22Rv1 (cell line): ENCODE results near the gene SPACA9.

Experiments used
- CTCF ChIP-seq: fragments of 450-650 bp; IDR thresholded peaks from 2 replicates; pipeline ENCODE4 v1.5.1; 2017; ENCODE audit warnings: mild to moderate bottlenecking
- ZFX ChIP-seq: fragments of 450-650 bp; IDR thresholded peaks from 2 replicates; pipeline ENCODE4 v1.6.1; 2017; ENCODE audit warnings: antibody characterized with exemption, borderline replicate concordance

GRCh38 chr9:132873403-132873802 lies 5.3 kb upstream of the SPACA9 start:
- TF ChIP-seq CTCF (no peak), ZFX (no peak)
